HepG2 (cell line): ENCODE results near the gene ZMYM3.

ENCODE experiments used
- BHLHE40 ChIP-seq: IDR thresholded peaks from 2 replicates; pipeline ENCODE4 v1.6.1; 2011; ENCODE audit warnings: low read length, improper control_type of control experiment
- CTCF ChIP-seq: sonication (generic); formaldehyde crosslinking; IDR thresholded peaks from 2 replicates; pipeline ENCODE4 v1.5.0; 2020; ENCODE audit warnings: mild to moderate bottlenecking, missing genetic modification reagents, moderate library complexity
- DPF2 ChIP-seq: sonication (generic); formaldehyde crosslinking; IDR thresholded peaks from 2 replicates; pipeline ENCODE4 v1.4.0; 2020; ENCODE audit warnings: mild to moderate bottlenecking, low read depth, missing genetic modification reagents, borderline replicate concordance
- MIER2 ChIP-seq: IDR thresholded peaks from 2 replicates; pipeline ENCODE4 v1.6.1; 2016; ENCODE audit warnings: missing biosample characterization, missing genetic modification reagents
- POLR2AphosphoS5 ChIP-seq: IDR thresholded peaks from 2 replicates; pipeline ENCODE4 v1.6.1; 2012; ENCODE audit warnings: low read depth, low read length
- ZBTB33 ChIP-seq: sonication (generic); formaldehyde crosslinking; IDR thresholded peaks from 2 replicates; pipeline ENCODE4 v1.4.0; 2020; ENCODE audit warnings: missing genetic modification reagents
- ZNF317 ChIP-seq: sonication (generic); formaldehyde crosslinking; IDR thresholded peaks from 2 replicates; pipeline ENCODE4 v1.5.0; 2020; ENCODE audit warnings: mild to moderate bottlenecking, missing genetic modification reagents
- ZNF337 ChIP-seq: sonication (generic); formaldehyde crosslinking; IDR thresholded peaks from 2 replicates; pipeline ENCODE4 v1.5.1; 2020; ENCODE audit warnings: missing genetic modification reagents, low read depth, mild to moderate bottlenecking, borderline replicate concordance
- ZNF850 ChIP-seq: sonication (generic); formaldehyde crosslinking; conservative IDR thresholded peaks from 2 replicates; pipeline ENCODE4 v1.9.0; 2021; ENCODE audit warnings: mild to moderate bottlenecking, missing genetic modification reagents
- TF ChIP-seq, protein P1 (sequence below): sonication (generic); formaldehyde crosslinking; IDR thresholded peaks from 2 replicates; pipeline ENCODE4; 2020; ENCODE audit warnings: missing genetic modification reagents, mild to moderate bottlenecking, borderline replicate concordance

GRCh38 chrX:71210816-71211215 lies 43.1 kb downstream of the ZMYM3 start:
- TF ChIP-seq MIER2 (CRISPR knock-in tag): no peak
- no peak for TF ChIP-seq ZNF337 (CRISPR knock-in tag)
- TF ChIP-seq CTCF (CRISPR knock-in tag): no peak
- TF ChIP-seq, protein P1, sequence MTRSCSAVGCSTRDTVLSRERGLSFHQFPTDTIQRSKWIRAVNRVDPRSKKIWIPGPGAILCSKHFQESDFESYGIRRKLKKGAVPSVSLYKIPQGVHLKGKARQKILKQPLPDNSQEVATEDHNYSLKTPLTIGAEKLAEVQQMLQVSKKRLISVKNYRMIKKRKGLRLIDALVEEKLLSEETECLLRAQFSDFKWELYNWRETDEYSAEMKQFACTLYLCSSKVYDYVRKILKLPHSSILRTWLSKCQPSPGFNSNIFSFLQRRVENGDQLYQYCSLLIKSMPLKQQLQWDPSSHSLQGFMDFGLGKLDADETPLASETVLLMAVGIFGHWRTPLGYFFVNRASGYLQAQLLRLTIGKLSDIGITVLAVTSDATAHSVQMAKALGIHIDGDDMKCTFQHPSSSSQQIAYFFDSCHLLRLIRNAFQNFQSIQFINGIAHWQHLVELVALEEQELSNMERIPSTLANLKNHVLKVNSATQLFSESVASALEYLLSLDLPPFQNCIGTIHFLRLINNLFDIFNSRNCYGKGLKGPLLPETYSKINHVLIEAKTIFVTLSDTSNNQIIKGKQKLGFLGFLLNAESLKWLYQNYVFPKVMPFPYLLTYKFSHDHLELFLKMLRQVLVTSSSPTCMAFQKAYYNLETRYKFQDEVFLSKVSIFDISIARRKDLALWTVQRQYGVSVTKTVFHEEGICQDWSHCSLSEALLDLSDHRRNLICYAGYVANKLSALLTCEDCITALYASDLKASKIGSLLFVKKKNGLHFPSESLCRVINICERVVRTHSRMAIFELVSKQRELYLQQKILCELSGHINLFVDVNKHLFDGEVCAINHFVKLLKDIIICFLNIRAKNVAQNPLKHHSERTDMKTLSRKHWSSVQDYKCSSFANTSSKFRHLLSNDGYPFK (CRISPR knock-in tag): no peak
- TF ChIP-seq ZNF850: no peak
- TF ChIP-seq DPF2 (CRISPR knock-in tag): no peak
- TF ChIP-seq ZBTB33 (CRISPR knock-in tag): no peak
- TF ChIP-seq BHLHE40: no peak
- no peak for TF ChIP-seq POLR2AphosphoS5
- no peak for TF ChIP-seq ZNF317
